ENCODE measurements around the gene GRB2.

GRCh38 chr17:75319904-75320691, 85.4 kb downstream of the GRB2 start:
- TF ChIP-seq REST (IDR thresholded peaks at IDR 0.05; ENCODE audit: insufficient read depth in 1 of 2, low read depth in 2 of 2, low read length in 1 of 2) = no peak
- no peak for TF ChIP-seq CTCF (IDR thresholded peaks at IDR 0.05)

Measured in Panc1 (cell line).